ENCODE measurements around the gene MYH11. TPM values are rescaled to one million over a fixed set of nuclear protein-coding genes. Genes with fewer than 3 reads are reported as not detected.

The MYH11 gene
- total RNA-seq, 1 donor from 2014 or later: 694 TPM

- intact Hi-C loops (cut with DNase I): loop anchor here (5.0 kb wide), 1 partner anchor 41 kb away; no protein-coding TSS in a partner anchor
- Histone ChIP-seq H3K36me3 (peaks cover 57 to 62% of the 10 kb centered on the region in 2 donors), H3K9me3 (no peaks in the 10 kb centered on the region), H3K4me1 (peaks cover 12 to 35% of the 10 kb centered on the region in 2 donors), H3K4me3 (no peak overlapping the region), H3K27me3 (no peaks in the 10 kb centered on the region), H3K27ac (peak overlapping the region; percentile 43 to 77)
- DNase-seq (ENCODE audit: low spot score in 2 of 2): no peak
- no peak for TF ChIP-seq CTCF (IDR thresholded peaks at IDR 0.05)
These were observed 70.3 kb downstream of the MYH11 start for GRCh38 chr16:15786501-15786900.

GRCh38 chr16:15785386-15786059, 71.3 kb downstream of the MYH11 start:
- no peak overlapping the region for H3K4me3 ChIP-seq
- H3K27me3 ChIP-seq: no peaks in the 10 kb centered on the region
- H3K9me3 ChIP-seq: no peaks in the 10 kb centered on the region
- DNase-seq (ENCODE audit: low spot score in 2 of 2): no peak
- intact Hi-C loops (cut with DNase I): loop anchor here (5.0 kb wide), 1 partner anchor 42 kb away; no protein-coding TSS in a partner anchor
- TF ChIP-seq CTCF (IDR thresholded peaks at IDR 0.05): no peak
- H3K4me1 ChIP-seq: peaks cover 7 to 26% of the 10 kb centered on the region in 2 donors
- H3K27ac ChIP-seq: peak overlapping the region; percentile 43 to 77
- H3K36me3 ChIP-seq: peaks cover 66% of the 10 kb centered on the region in 2 donors

GRCh38 chr16:15783985-15784384, 72.8 kb downstream of the MYH11 start:
- intact Hi-C loops (cut with DNase I): no loop called here
- DNase-seq (ENCODE audit: low spot score in 2 of 2): no peak
- H3K9me3 ChIP-seq: no peaks in the 10 kb centered on the region
- no peak overlapping the region for H3K27ac ChIP-seq
- TF ChIP-seq CTCF (IDR thresholded peaks at IDR 0.05): no peak
- no peak overlapping the region for H3K4me3 ChIP-seq
- no peaks in the 10 kb centered on the region for H3K27me3 ChIP-seq
- H3K36me3 ChIP-seq: peaks cover 79 to 82% of the 10 kb centered on the region in 2 donors
- H3K4me1 ChIP-seq: peaks cover 5 to 12% of the 10 kb centered on the region in 2 donors

- H3K27me3 ChIP-seq: no peaks in the 10 kb centered on the region
- H3K9me3 ChIP-seq: no peaks in the 10 kb centered on the region
- H3K27ac ChIP-seq: peak overlapping the region; percentile 32 to 58
- no peak for TF ChIP-seq CTCF (IDR thresholded peaks at IDR 0.05)
- H3K4me3 ChIP-seq: no peak overlapping the region
- intact Hi-C loops (cut with DNase I): no loop called here
- H3K4me1 ChIP-seq: peaks cover 0 to 3% of the 10 kb centered on the region in 2 donors
- peaks cover 91 to 94% of the 10 kb centered on the region in 2 donors for H3K36me3 ChIP-seq
- no peak for DNase-seq (ENCODE audit: low spot score in 2 of 2)
These were observed 74.1 kb downstream of the MYH11 start for GRCh38 chr16:15782573-15783365.

GRCh38 chr16:15781650-15782049, 75.2 kb downstream of the MYH11 start:
- peaks cover 0 to under 1% of the 10 kb centered on the region in 2 donors for H3K4me1 ChIP-seq

More at GRCh38 chr16:15781650-15782049, 75.2 kb downstream of the MYH11 start:
- Histone ChIP-seq H3K36me3 (peaks cover 94 to 100% of the 10 kb centered on the region in 2 donors), H3K27ac (peak overlapping the region in 1 of 2 donors; percentile 58), H3K9me3 (no peaks in the 10 kb centered on the region), H3K27me3 (no peaks in the 10 kb centered on the region), H3K4me3 (no peak overlapping the region)
- intact Hi-C loops (cut with DNase I): no loop called here
- no peak for DNase-seq (ENCODE audit: low spot score in 2 of 2)
- no peak for TF ChIP-seq CTCF (IDR thresholded peaks at IDR 0.05)
